MM.1S (cell line): ENCODE measurements around the gene SREBF2.

Experiments
- DNase-seq: peaks from one replicate; pipeline ENCODE4 v3.0.0-alpha.2; 2015
- H2AFZ ChIP-seq: fragments of 300-600 bp; sonication (generic); 2 replicates; pipeline ENCODE4 v1.6.0; 2016; ENCODE audit warnings: antibody characterized with exemption, low read length
- H3F3A ChIP-seq: fragments of 300-600 bp; sonication (generic); 2 replicates; pipeline ENCODE4 v1.6.1; 2016; ENCODE audit warnings: mild to moderate bottlenecking, antibody characterized with exemption, low read length, moderate library complexity, mixed read lengths; ENCODE audit not compliant: insufficient read depth
- H3K27ac ChIP-seq: fragments of 300-600 bp; sonication (generic); 2 replicates; pipeline ENCODE4 v1.5.1; 2016; ENCODE audit warnings: mild to moderate bottlenecking, low read length
- H3K27me3 ChIP-seq: fragments of 300-600 bp; sonication (generic); replicated peaks from 2 replicates; pipeline ENCODE4 v1.6.0; 2016; ENCODE audit warnings: low read length; ENCODE audit not compliant: insufficient read depth
- H3K36me3 ChIP-seq: fragments of 300-600 bp; sonication (generic); replicated peaks from 2 replicates; pipeline ENCODE4 v1.6.1; 2016; ENCODE audit warnings: mild to moderate bottlenecking, low read length, mixed read lengths; ENCODE audit not compliant: insufficient read depth
- H3K4me1 ChIP-seq: fragments of 300-600 bp; sonication (generic); 2 replicates; pipeline ENCODE4 v1.6.1; 2016; ENCODE audit warnings: low read length, mixed read lengths
- H3K4me2 ChIP-seq: fragments of 300-600 bp; sonication (generic); 2 replicates; pipeline ENCODE4 v1.6.0; 2016; ENCODE audit warnings: low read depth, low read length
- H3K4me3 ChIP-seq: fragments of 300-600 bp; sonication (generic); 2 replicates; pipeline ENCODE4 v1.5.1; 2016; ENCODE audit warnings: low read length, mixed read lengths
- H3K79me2 ChIP-seq: fragments of 300-600 bp; sonication (generic); 2 replicates; pipeline ENCODE4 v1.6.1; 2016; ENCODE audit warnings: mixed run types, low read length, mixed read lengths
- H3K9ac ChIP-seq: fragments of 300-600 bp; sonication (generic); 2 replicates; pipeline ENCODE4 v1.6.1; 2016; ENCODE audit warnings: low read length, mixed read lengths
- H3K9me2 ChIP-seq: fragments of 300-600 bp; sonication (generic); replicated peaks from 2 replicates; pipeline ENCODE4 v1.6.1; 2016; ENCODE audit warnings: mild to moderate bottlenecking, low read length, mixed read lengths; ENCODE audit not compliant: insufficient read depth
- H3K9me3 ChIP-seq: fragments of 300-600 bp; sonication (generic); replicated peaks from 2 replicates; pipeline ENCODE4 v1.6.1; 2016; ENCODE audit warnings: mild to moderate bottlenecking, low read length, mixed read lengths; ENCODE audit not compliant: insufficient read depth
- H4K20me1 ChIP-seq: fragments of 300-600 bp; sonication (generic); 2 replicates; pipeline ENCODE4 v1.6.1; 2016; ENCODE audit warnings: mild to moderate bottlenecking, low read length, moderate library complexity, mixed read lengths; ENCODE audit not compliant: insufficient read depth
- CTCF ChIP-seq: fragments of 300-600 bp; sonication (generic); IDR thresholded peaks from 2 replicates; pipeline ENCODE4 v1.5.1; 2016; ENCODE audit warnings: antibody characterized with exemption, low read length, mixed read lengths
- EZH2 ChIP-seq: fragments of 300-600 bp; sonication (generic); optimal IDR thresholded peaks from 2 replicates; pipeline ENCODE3; 2017; ENCODE audit warnings: low read depth, mild to moderate bottlenecking, antibody characterized with exemption, low read length, mixed read lengths
- EZH2phosphoT487 ChIP-seq: fragments of 300-600 bp; sonication (generic); IDR thresholded peaks from 2 replicates; pipeline ENCODE4 v1.6.1; 2018; ENCODE audit warnings: antibody characterized with exemption, low read length

Gene SREBF2

DNA sequence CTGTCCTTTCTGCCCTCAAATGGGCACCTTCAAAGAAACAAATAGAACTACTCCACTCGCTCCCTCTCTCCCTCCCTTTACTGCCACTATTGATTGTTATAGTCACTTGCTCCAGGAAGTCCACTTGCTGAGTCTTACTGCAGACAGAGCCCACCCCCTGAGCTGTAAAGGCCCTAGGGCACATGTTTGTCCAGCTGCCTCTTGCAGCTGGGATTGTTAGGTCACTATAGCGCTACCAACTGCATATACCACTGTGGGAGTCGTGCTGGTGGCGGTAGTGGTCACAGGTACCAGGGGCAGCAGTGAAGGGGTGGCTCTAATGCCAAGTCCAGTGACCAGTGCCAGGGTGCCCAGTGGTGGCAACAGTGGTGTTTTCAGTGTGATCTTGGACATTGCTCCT is 4.4 kb upstream of the SREBF2 start:
- Histone ChIP-seq H3K9ac (no peak overlapping the region), H3K27me3 (no peaks in the 10 kb centered on the region), H3K79me2 (peaks cover 11% of the 10 kb centered on the region), H3K4me1 (peaks cover 41% of the 10 kb centered on the region), H3K4me2 (peak overlapping the region; percentile 38; the same call in 1 of the 2 replicates), H3K27ac (peak overlapping the region; percentile 45; the same call in 1 of the 2 replicates), H3K4me3 (no peak overlapping the region), H4K20me1 (no peaks in the 10 kb centered on the region), H3F3A (peaks cover 35% of the 10 kb centered on the region), H3K9me2 (no peaks in the 10 kb centered on the region), H2AFZ (no peak overlapping the region), H3K36me3 (no peaks in the 10 kb centered on the region), H3K9me3 (no peaks in the 10 kb centered on the region)
- TF ChIP-seq CTCF, result no peak
- TF ChIP-seq EZH2, result no peak
- TF ChIP-seq EZH2phosphoT487, result no peak
- DNase-seq, result no peak

DNA sequence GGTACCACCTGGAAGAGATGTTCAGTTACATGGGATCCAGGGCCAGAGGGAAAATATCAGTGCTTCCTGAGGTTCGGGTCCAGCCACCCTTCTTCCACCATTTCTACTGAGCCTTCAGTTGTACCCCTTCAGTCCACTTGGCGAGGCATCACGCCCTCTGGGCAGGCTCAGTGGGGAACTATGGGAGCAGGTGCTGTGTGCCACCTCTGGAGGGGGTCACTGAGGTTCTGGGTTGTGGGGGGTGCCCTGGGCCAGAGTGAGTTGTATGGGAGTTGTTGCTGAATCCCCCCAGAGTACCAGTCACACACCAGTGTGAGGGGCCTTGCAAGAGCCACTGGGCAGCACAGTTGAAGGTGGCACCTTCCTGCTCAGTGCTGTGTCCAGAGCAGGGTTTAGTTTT is 2.7 kb upstream of the SREBF2 start:
- Histone ChIP-seq H3K9me2 (no peaks in the 10 kb centered on the region), H3K9me3 (no peaks in the 10 kb centered on the region)

DNA sequence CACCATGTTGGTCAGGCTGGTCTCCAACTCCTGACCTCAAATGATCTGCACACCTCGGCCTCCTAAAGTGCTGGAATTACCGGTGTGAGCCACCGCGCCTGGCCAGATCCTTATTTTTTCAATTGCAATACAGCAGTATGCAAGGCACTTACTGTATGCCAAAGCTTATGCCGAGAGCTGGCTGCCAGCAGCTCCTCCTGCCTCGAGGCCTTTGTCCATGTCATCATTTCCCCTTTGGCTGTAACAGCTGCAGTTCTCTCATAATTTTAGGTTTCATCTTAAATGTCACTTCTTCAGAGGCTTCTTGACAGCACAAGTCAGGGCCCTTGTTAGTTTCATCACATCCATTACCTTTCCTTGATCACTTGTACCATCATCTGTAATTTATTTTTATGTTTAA is 1.5 kb upstream of the SREBF2 start:
- Histone ChIP-seq H3F3A (peaks cover 44% of the 10 kb centered on the region), H2AFZ (no peak overlapping the region), H3K9ac (no peak overlapping the region), H3K27ac (peak overlapping the region; percentile 87; the same call in 1 of the 2 replicates), H3K4me1 (peaks cover 45% of the 10 kb centered on the region), H3K9me2 (no peaks in the 10 kb centered on the region), H3K9me3 (no peaks in the 10 kb centered on the region), H4K20me1 (no peaks in the 10 kb centered on the region), H3K27me3 (no peaks in the 10 kb centered on the region), H3K36me3 (peaks cover 5% of the 10 kb centered on the region; the same call in 1 of the 2 replicates), H3K4me3 (no peak overlapping the region), H3K79me2 (peaks cover 40% of the 10 kb centered on the region), H3K4me2 (peak overlapping the region; percentile 95; the same call in 1 of the 2 replicates)
- TF ChIP-seq EZH2phosphoT487, result no peak
- no peak for TF ChIP-seq CTCF
- DNase-seq, result peak; percentile 35

More for the DNA sequence above, 2.7 kb upstream of the SREBF2 start:
- Histone ChIP-seq H2AFZ (no peak overlapping the region), H3K27ac (no peak overlapping the region), H4K20me1 (no peaks in the 10 kb centered on the region), H3F3A (peaks cover 44% of the 10 kb centered on the region), H3K4me3 (no peak overlapping the region), H3K4me2 (no peak overlapping the region), H3K9ac (no peak overlapping the region), H3K27me3 (no peaks in the 10 kb centered on the region), H3K79me2 (peaks cover 28% of the 10 kb centered on the region), H3K4me1 (peaks cover 45% of the 10 kb centered on the region), H3K36me3 (no peaks in the 10 kb centered on the region)
- no peak; the same call in 1 of the 2 replicates for TF ChIP-seq CTCF
- no peak for TF ChIP-seq EZH2phosphoT487
- TF ChIP-seq EZH2, result no peak
- DNase-seq, result no peak
